ENCODE results near the gene CCND2. TPM values are rescaled to one million over a fixed set of nuclear protein-coding genes. Genes with fewer than 3 reads are reported as not detected.

CCND2 gene
- total RNA-seq, 1 donor, result 20.3 TPM

GRCh38 chr12:4281173-4281654, 7.7 kb downstream of the CCND2 start:
- TF ChIP-seq CTCF (IDR thresholded peaks at IDR 0.05; ENCODE audit: insufficient read depth, low read depth, low read length), result no peak
- H3K4me3 ChIP-seq (ENCODE audit: low read depth, low read length), result no peak overlapping the region
- no peak for DNase-seq (ENCODE audit: low read depth)

GRCh38 chr12:4282103-4282891, 8.7 kb downstream of the CCND2 start:
- no peak for DNase-seq (ENCODE audit: low read depth)
- TF ChIP-seq CTCF (IDR thresholded peaks at IDR 0.05; ENCODE audit: insufficient read depth, low read depth, low read length), result no peak
- no peak overlapping the region for H3K4me3 ChIP-seq (ENCODE audit: low read depth, low read length)

- TF ChIP-seq CTCF (IDR thresholded peaks at IDR 0.05; ENCODE audit: insufficient read depth, low read depth, low read length), result no peak
- no peak for DNase-seq (ENCODE audit: low read depth)
- H3K4me3 ChIP-seq (ENCODE audit: low read depth, low read length), result no peak overlapping the region
These were observed 9.4 kb downstream of the CCND2 start for GRCh38 chr12:4282892-4283511.

GRCh38 chr12:4283512-4284255, 10.1 kb downstream of the CCND2 start:
- TF ChIP-seq CTCF (IDR thresholded peaks at IDR 0.05; ENCODE audit: insufficient read depth, low read depth, low read length), result no peak
- no peak for DNase-seq (ENCODE audit: low read depth)
- no peak overlapping the region for H3K4me3 ChIP-seq (ENCODE audit: low read depth, low read length)

- no peak for TF ChIP-seq CTCF (IDR thresholded peaks at IDR 0.05; ENCODE audit: insufficient read depth, low read depth, low read length)
- H3K4me3 ChIP-seq (ENCODE audit: low read depth, low read length), result no peak overlapping the region
- no peak for DNase-seq (ENCODE audit: low read depth)
These were observed 10.7 kb downstream of the CCND2 start for GRCh38 chr12:4284306-4284705.

GRCh38 chr12:4285070-4285469, 11.5 kb downstream of the CCND2 start:
- no peak for DNase-seq (ENCODE audit: low read depth)
- H3K4me3 ChIP-seq (ENCODE audit: low read depth, low read length), result no peak overlapping the region
- no peak for TF ChIP-seq CTCF (IDR thresholded peaks at IDR 0.05; ENCODE audit: insufficient read depth, low read depth, low read length)

Data from fibroblast of villous mesenchyme (primary cell).